H1 (cell line): Measurements from ENCODE around the gene KIAA1671. TPM values are rescaled to one million over a fixed set of nuclear protein-coding genes. Genes with fewer than 3 reads are reported as not detected.

Experiments
- ATF3 ChIP-seq: IDR thresholded peaks from 2 replicates; pipeline ENCODE4 v1.6.1; 2011; ENCODE audit warnings: low read depth, mild to moderate bottlenecking, low read length; ENCODE audit not compliant: insufficient read depth
- CHD1 ChIP-seq: IDR thresholded peaks from 2 replicates; pipeline ENCODE4 v1.6.1; 2012; ENCODE audit warnings: low read depth, low read length, improper control_type of control experiment
- CHD7 ChIP-seq: fragments of 300-600 bp; sonication (generic); IDR thresholded peaks from 2 replicates; pipeline ENCODE4 v1.7.1; 2012; ENCODE audit warnings: low read length, moderate library complexity, mild to moderate bottlenecking, inconsistent platforms; ENCODE audit not compliant: insufficient replicate concordance
- E2F6 ChIP-seq: IDR thresholded peaks from 2 replicates; pipeline ENCODE4 v1.6.1; 2012; ENCODE audit warnings: inconsistent platforms
- FOSL1 ChIP-seq: IDR thresholded peaks from 2 replicates; pipeline ENCODE4 v1.6.1; 2011; ENCODE audit warnings: mild to moderate bottlenecking, low read depth, low read length, moderate library complexity; ENCODE audit not compliant: insufficient read depth
- GABPA ChIP-seq: IDR thresholded peaks from 2 replicates; pipeline ENCODE4 v1.6.1; 2011; ENCODE audit warnings: mild to moderate bottlenecking, low read length, moderate library complexity, borderline replicate concordance; ENCODE audit not compliant: insufficient read depth
- HDAC2 ChIP-seq, 2 experiments: fragments of 300-600 bp in 1 of 2; sonication (generic) in 1 of 2; IDR thresholded peaks; 2 replicates each; pipeline ENCODE4 v1.6.1; 2011 to 2012; ENCODE audit warnings: low read depth in 2 of 2, low read length in 2 of 2, mild to moderate bottlenecking in 2 of 2, moderate library complexity in 2 of 2, borderline replicate concordance in 1 of 2, inconsistent platforms in 1 of 2
- RNF2 ChIP-seq: fragments of 200-900, 300-1000 bp; sonication (generic); IDR thresholded peaks from 2 replicates; pipeline ENCODE4 v1.7.1; 2016; ENCODE audit warnings: borderline replicate concordance, low read depth, mild to moderate bottlenecking, antibody characterized with exemption, low read length; ENCODE audit not compliant: poor library complexity, severe bottlenecking; ENCODE audit errors: missing control alignments
- TAF7 ChIP-seq: optimal IDR thresholded peaks from 2 replicates; pipeline ENCODE3; 2011; ENCODE audit warnings: low read depth, mild to moderate bottlenecking, inconsistent platforms, low read length, moderate library complexity, borderline replicate concordance
- polyA plus RNA-seq, 7 experiments: library from polyadenylated mRNA; depleted of rRNA in 3 of 7; stranded (reverse) in 5 of 7; unstranded in 2 of 7; fragments of >200 nt in 5 of 7; fragments of 200-250 nt in 2 of 7; gene quantifications; 1 replicate in 5 of 7; 2 replicates in 1 of 7; 4 replicates in 1 of 7; pipeline versions ENCODE4 v1.2.1 to v1.2.3, GENCODE V29; 2011 to 2013; ENCODE audit warnings: missing spikeins in 2 of 7, mixed read lengths in 2 of 7
- total RNA-seq: library from RNA; stranded (reverse); fragmentation: NEBNext Ultra II Directional; extraction: Animal tissue kit (Norgen Biotek cat#: 25700); gene quantifications from 2 replicates; pipeline ENCODE4 v1.2.1, GENCODE V29; 2021

The KIAA1671 gene
- total and polyA plus RNA-seq, 2 of the 8 experiments (the other 6 are each of a cell fraction or from before 2014, with no cell fraction given): 6.4 to 23.9 TPM

- no peak for TF ChIP-seq CHD7
- no peak for TF ChIP-seq E2F6
- TF ChIP-seq RNF2: no peak
- no peak for TF ChIP-seq HDAC2 (IDR thresholded peaks at IDR 0.05; ENCODE audit: borderline replicate concordance in 1 of 2, low read depth in 2 of 2, low read length in 2 of 2)
- TF ChIP-seq FOSL1: no peak
- TF ChIP-seq ATF3: no peak
- no peak for TF ChIP-seq GABPA
- no peak for TF ChIP-seq TAF7
- no peak for TF ChIP-seq CHD1
Observed at GRCh38 chr22:25032066-25032465, 79.5 kb downstream of the KIAA1671 start (continued).
